ENCODE measurements around the gene CAMK2G.

CAMK2G gene

GRCh38 chr10:73879296-73880173 is 5.2 kb upstream of the CAMK2G start:
- H3K36me3 ChIP-seq (ENCODE audit: control insufficient read depth, insufficient read depth, low read length): no peaks in the 10 kb centered on the region
- no CpG with 5 or more reads among the region's 14 CpGs for WGBS (ENCODE audit: insufficient coverage, insufficient read length)
- H3K4me3 ChIP-seq (ENCODE audit: low read length): no peak overlapping the region
- no peak overlapping the region for H3K27ac ChIP-seq (ENCODE audit: low read length)
- H3K4me1 ChIP-seq (ENCODE audit: control insufficient read depth, insufficient read depth, low read length): no peaks in the 10 kb centered on the region
- no peaks in the 10 kb centered on the region for H3K27me3 ChIP-seq (ENCODE audit: control insufficient read depth, insufficient read depth, low read length)
- H3K9me3 ChIP-seq (ENCODE audit: control insufficient read depth, insufficient read depth, low read length): no peaks in the 10 kb centered on the region
- DNase-seq (ENCODE audit: low read depth, low spot score): peak; percentile 81

DNA sequence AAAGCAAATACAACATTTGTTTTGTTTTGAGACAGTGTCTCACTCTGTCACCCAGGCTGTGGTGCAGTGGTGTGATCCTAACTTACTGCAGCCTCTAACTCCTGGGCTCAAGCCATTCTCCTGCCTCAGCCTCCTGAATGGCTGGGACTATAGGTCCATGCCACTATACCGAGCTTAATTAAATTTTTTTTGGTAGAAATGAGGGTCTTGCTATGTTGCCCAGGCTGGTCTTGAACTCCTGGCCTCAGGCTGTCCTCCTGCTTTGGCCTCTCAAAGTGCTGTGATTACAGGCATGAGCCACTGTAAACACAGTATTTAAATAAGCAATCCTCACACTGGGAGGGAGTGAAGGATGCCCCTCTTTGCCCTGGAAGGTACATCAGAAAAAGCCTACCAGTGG is 4.0 kb upstream of the CAMK2G start:
- Histone ChIP-seq H3K4me3 (ENCODE audit: low read length) (no peak overlapping the region), H3K36me3 (ENCODE audit: control insufficient read depth, insufficient read depth, low read length) (no peaks in the 10 kb centered on the region), H3K9me3 (ENCODE audit: control insufficient read depth, insufficient read depth, low read length) (no peaks in the 10 kb centered on the region), H3K4me1 (ENCODE audit: control insufficient read depth, insufficient read depth, low read length) (no peaks in the 10 kb centered on the region), H3K27ac (ENCODE audit: low read length) (no peak overlapping the region), H3K27me3 (ENCODE audit: control insufficient read depth, insufficient read depth, low read length) (no peaks in the 10 kb centered on the region)
- WGBS (ENCODE audit: insufficient coverage, insufficient read length): no CpG with 5 or more reads among the region's 1 CpG
- DNase-seq (ENCODE audit: low read depth, low spot score): no peak

DNA sequence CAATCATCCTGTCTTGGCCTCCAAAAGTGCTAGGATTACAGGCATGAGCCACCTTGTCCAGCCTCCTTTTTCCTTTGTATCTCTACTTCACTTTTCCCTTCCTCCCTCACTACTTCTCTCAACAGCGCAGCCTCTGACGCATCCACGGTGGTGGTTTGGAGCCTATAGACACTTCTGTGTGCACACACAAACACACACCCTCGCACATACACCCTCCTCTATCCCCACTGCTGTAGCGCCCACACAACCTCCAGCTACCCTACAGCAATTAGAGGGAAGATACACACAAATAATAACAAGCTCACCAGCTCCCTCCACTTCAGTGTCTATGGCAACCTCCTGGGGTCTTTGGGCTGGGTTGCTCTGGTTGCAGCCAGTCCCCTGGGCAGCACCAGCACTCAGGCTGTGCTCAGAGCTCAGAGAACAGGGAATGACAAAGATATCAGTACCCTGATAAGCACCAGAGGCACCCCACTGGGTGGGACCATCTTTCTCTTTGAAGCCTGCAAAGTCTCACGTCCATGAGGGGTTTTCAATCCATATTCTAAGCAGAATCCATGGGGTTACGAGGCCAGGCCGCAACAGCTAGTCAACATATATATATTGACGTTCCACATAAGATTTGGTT is 3.3 kb upstream of the CAMK2G start:
- Histone ChIP-seq H3K27me3 (ENCODE audit: control insufficient read depth, insufficient read depth, low read length) (no peaks in the 10 kb centered on the region), H3K9me3 (ENCODE audit: control insufficient read depth, insufficient read depth, low read length) (no peaks in the 10 kb centered on the region), H3K36me3 (ENCODE audit: control insufficient read depth, insufficient read depth, low read length) (no peaks in the 10 kb centered on the region), H3K4me3 (ENCODE audit: low read length) (no peak overlapping the region), H3K4me1 (ENCODE audit: control insufficient read depth, insufficient read depth, low read length) (0 out of 2 replicates have a peak, but pooled peaks cover 3% of the 10 kb centered on the region), H3K27ac (ENCODE audit: low read length) (no peak overlapping the region)
- WGBS (ENCODE audit: insufficient coverage, insufficient read length): no CpG with 5 or more reads among the region's 9 CpGs
- DNase-seq (ENCODE audit: low read depth, low spot score): no peak

DNA sequence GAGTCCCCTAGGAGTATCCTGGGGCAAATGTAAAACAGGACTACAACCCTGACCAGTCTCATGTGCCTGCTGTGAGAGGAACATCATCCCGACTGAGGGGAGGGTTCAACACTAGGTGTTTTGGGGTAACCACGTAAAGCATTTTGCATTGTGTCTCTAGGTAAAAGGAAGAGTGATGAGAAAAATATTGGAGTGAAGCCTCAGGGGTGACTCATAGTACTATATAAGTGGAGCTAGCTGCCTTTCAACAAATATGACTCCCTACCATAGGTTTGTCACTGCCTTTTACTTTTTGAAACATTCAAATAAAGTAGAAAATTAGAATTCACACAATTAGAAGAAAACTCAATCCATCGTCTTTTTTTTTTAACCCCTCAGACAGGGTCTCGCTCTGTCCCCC is 2.6 kb upstream of the CAMK2G start:
- Histone ChIP-seq H3K27me3 (ENCODE audit: control insufficient read depth, insufficient read depth, low read length) (no peaks in the 10 kb centered on the region), H3K9me3 (ENCODE audit: control insufficient read depth, insufficient read depth, low read length) (no peaks in the 10 kb centered on the region), H3K4me3 (ENCODE audit: low read length) (no peak overlapping the region), H3K36me3 (ENCODE audit: control insufficient read depth, insufficient read depth, low read length) (no peaks in the 10 kb centered on the region), H3K27ac (ENCODE audit: low read length) (no peak overlapping the region), H3K4me1 (ENCODE audit: control insufficient read depth, insufficient read depth, low read length) (0 out of 2 replicates have a peak, but pooled peaks cover 3% of the 10 kb centered on the region)
- no peak for DNase-seq (ENCODE audit: low read depth, low spot score)
- WGBS (ENCODE audit: insufficient coverage, insufficient read length): no CpG with 5 or more reads among the region's 4 CpGs

- no peak overlapping the region for H3K27ac ChIP-seq (ENCODE audit: low read length)
- no peaks in the 10 kb centered on the region for H3K9me3 ChIP-seq (ENCODE audit: control insufficient read depth, insufficient read depth, low read length)
- DNase-seq (ENCODE audit: low read depth, low spot score): no peak
- no peaks in the 10 kb centered on the region for H3K36me3 ChIP-seq (ENCODE audit: control insufficient read depth, insufficient read depth, low read length)
- 0 out of 2 replicates have a peak, but pooled peaks cover 3% of the 10 kb centered on the region for H3K4me1 ChIP-seq (ENCODE audit: control insufficient read depth, insufficient read depth, low read length)
- H3K4me3 ChIP-seq (ENCODE audit: low read length): no peak overlapping the region
- H3K27me3 ChIP-seq (ENCODE audit: control insufficient read depth, insufficient read depth, low read length): no peaks in the 10 kb centered on the region
Observed at GRCh38 chr10:73876566-73876965, 2.2 kb upstream of the CAMK2G start.

DNA sequence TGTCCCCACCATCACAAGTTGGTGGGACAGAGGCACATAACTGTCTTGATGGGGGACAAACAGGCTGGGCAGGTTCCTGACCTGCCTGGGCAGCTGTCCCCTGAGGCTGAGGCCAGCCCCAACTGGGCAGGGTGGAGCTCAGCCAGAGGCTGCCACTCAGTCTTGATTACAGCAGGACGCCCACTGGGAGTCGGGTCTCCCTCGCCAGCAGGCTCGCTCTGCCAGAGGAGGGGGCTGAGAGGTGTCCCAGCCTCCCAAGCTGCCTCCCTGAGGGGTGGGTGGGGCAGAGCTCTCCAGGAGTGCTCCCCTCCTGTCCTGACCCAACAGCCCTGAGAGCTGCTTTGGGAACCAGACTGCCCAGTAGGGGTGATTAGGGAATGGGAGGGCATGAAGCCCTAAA is 1.8 kb upstream of the CAMK2G start:
- no CpG with 5 or more reads among the region's 4 CpGs for WGBS (ENCODE audit: insufficient coverage, insufficient read length)
- no peaks in the 10 kb centered on the region for H3K36me3 ChIP-seq (ENCODE audit: control insufficient read depth, insufficient read depth, low read length)
- H3K4me3 ChIP-seq (ENCODE audit: low read length): no peak overlapping the region
- no peaks in the 10 kb centered on the region for H3K9me3 ChIP-seq (ENCODE audit: control insufficient read depth, insufficient read depth, low read length)
- H3K4me1 ChIP-seq (ENCODE audit: control insufficient read depth, insufficient read depth, low read length): 0 out of 2 replicates have a peak, but pooled peaks cover 3% of the 10 kb centered on the region
- DNase-seq (ENCODE audit: low read depth, low spot score): no peak
- H3K27me3 ChIP-seq (ENCODE audit: control insufficient read depth, insufficient read depth, low read length): no peaks in the 10 kb centered on the region
- H3K27ac ChIP-seq (ENCODE audit: low read length): no peak overlapping the region

DNA sequence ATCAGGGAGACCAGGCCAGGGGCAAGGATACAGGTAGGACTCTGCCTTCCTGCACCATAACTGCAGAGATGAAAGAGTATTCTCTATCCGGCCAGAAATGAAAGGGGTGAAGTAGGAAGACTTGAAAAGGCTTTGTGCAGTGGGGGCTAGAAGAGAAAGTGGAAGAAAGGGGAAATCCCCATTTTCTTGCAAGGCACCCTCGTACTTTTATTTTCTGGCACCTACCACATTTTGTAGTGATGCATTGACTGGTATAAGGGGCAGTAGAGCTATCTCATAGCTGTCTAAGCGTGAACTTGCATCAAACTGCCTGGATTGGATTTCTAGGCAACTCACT is 752 bp upstream of the CAMK2G start:
- DNase-seq (ENCODE audit: low read depth, low spot score): no peak
- peaks cover 2% of the 10 kb centered on the region; the same call in 1 of the 2 replicates for H3K36me3 ChIP-seq (ENCODE audit: control insufficient read depth, insufficient read depth, low read length)
- no CpG with 5 or more reads among the region's 3 CpGs for WGBS (ENCODE audit: insufficient coverage, insufficient read length)
- H3K27ac ChIP-seq (ENCODE audit: low read length): no peak overlapping the region
- no peaks in the 10 kb centered on the region for H3K27me3 ChIP-seq (ENCODE audit: control insufficient read depth, insufficient read depth, low read length)
- H3K4me3 ChIP-seq (ENCODE audit: low read length): peak overlapping the region; percentile 34; the same call in 1 of the 2 replicates
- H3K9me3 ChIP-seq (ENCODE audit: control insufficient read depth, insufficient read depth, low read length): no peaks in the 10 kb centered on the region
- H3K4me1 ChIP-seq (ENCODE audit: control insufficient read depth, insufficient read depth, low read length): 0 out of 2 replicates have a peak, but pooled peaks cover 3% of the 10 kb centered on the region

- no peak for DNase-seq (ENCODE audit: low read depth, low spot score)
- no CpG with 5 or more reads among the region's 39 CpGs for WGBS (ENCODE audit: insufficient coverage, insufficient read length)
- Histone ChIP-seq H3K4me3 (ENCODE audit: low read length) (peak overlapping the region; percentile 88), H3K4me1 (ENCODE audit: control insufficient read depth, insufficient read depth, low read length) (0 out of 2 replicates have a peak, but pooled peaks cover 3% of the 10 kb centered on the region), H3K9me3 (ENCODE audit: control insufficient read depth, insufficient read depth, low read length) (no peaks in the 10 kb centered on the region), H3K27ac (ENCODE audit: low read length) (no peak overlapping the region), H3K27me3 (ENCODE audit: control insufficient read depth, insufficient read depth, low read length) (no peaks in the 10 kb centered on the region), H3K36me3 (ENCODE audit: control insufficient read depth, insufficient read depth, low read length) (peaks cover 2% of the 10 kb centered on the region; the same call in 1 of the 2 replicates)
Observed at GRCh38 chr10:73873838-73874215, 528 bp downstream of the CAMK2G start.

GRCh38 chr10:73873142-73873837 is 1.1 kb downstream of the CAMK2G start:
- no CpG with 5 or more reads among the region's 33 CpGs for WGBS (ENCODE audit: insufficient coverage, insufficient read length)

GRCh38 chr10:73872190-73872710 is 2.1 kb downstream of the CAMK2G start:
- WGBS (ENCODE audit: insufficient coverage, insufficient read length): no CpG with 5 or more reads among the region's 5 CpGs
- Histone ChIP-seq H3K4me1 (ENCODE audit: control insufficient read depth, insufficient read depth, low read length) (0 out of 2 replicates have a peak, but pooled peaks cover 3% of the 10 kb centered on the region), H3K9me3 (ENCODE audit: control insufficient read depth, insufficient read depth, low read length) (no peaks in the 10 kb centered on the region), H3K27me3 (ENCODE audit: control insufficient read depth, insufficient read depth, low read length) (no peaks in the 10 kb centered on the region), H3K36me3 (ENCODE audit: control insufficient read depth, insufficient read depth, low read length) (peaks cover 2% of the 10 kb centered on the region; the same call in 1 of the 2 replicates), H3K27ac (ENCODE audit: low read length) (no peak overlapping the region), H3K4me3 (ENCODE audit: low read length) (no peak overlapping the region)
- DNase-seq (ENCODE audit: low read depth, low spot score): no peak

More at GRCh38 chr10:73873142-73873837, 1.1 kb downstream of the CAMK2G start:
- no peak for DNase-seq (ENCODE audit: low read depth, low spot score)
- H3K9me3 ChIP-seq (ENCODE audit: control insufficient read depth, insufficient read depth, low read length): no peaks in the 10 kb centered on the region
- peaks cover 2% of the 10 kb centered on the region; the same call in 1 of the 2 replicates for H3K36me3 ChIP-seq (ENCODE audit: control insufficient read depth, insufficient read depth, low read length)
- no peak overlapping the region for H3K27ac ChIP-seq (ENCODE audit: low read length)
- H3K4me3 ChIP-seq (ENCODE audit: low read length): peak overlapping the region; percentile 88; the same call in 1 of the 2 replicates
- H3K4me1 ChIP-seq (ENCODE audit: control insufficient read depth, insufficient read depth, low read length): 0 out of 2 replicates have a peak, but pooled peaks cover 3% of the 10 kb centered on the region
- H3K27me3 ChIP-seq (ENCODE audit: control insufficient read depth, insufficient read depth, low read length): no peaks in the 10 kb centered on the region
